Activated CD4-positive, alpha-beta memory T cell treated with anti-CD3 and anti-CD28 coated beads for 36 hours (primary cell): Measurements from ENCODE around the gene MCAM. TPM values are rescaled to one million over a fixed set of nuclear protein-coding genes. Genes with fewer than 3 reads are reported as not detected.

ENCODE experiments used
- CTCF ChIA-PET: fragments of 350-600 bp; sonication (Branson Sonifier 250); formaldehyde crosslinking; loops from one replicate; lab custom pipeline; 2021; ENCODE audit warnings: antibody characterized with exemption, inconsistent platforms; lab: Charles Lee
- POLR2A ChIA-PET: fragments of 350-600 bp; sonication (Branson Sonifier 250); formaldehyde crosslinking; loops from one replicate; lab custom pipeline; 2021; ENCODE audit warnings: antibody characterized with exemption; lab: Charles Lee
- DNase-seq: peaks from one replicate; pipeline ENCODE4 v3.0.0-alpha.2; 2020
- H3K27ac Mint-ChIP-seq: one replicate; pipeline ENCODE4 v1.8.0; 2021; ENCODE audit warnings: mixed read lengths
- H3K27me3 Mint-ChIP-seq: one replicate; pipeline ENCODE4 v1.8.0; 2021; ENCODE audit warnings: mixed read lengths
- H3K36me3 Mint-ChIP-seq: one replicate; pipeline ENCODE4 v1.8.0; 2021; ENCODE audit warnings: mixed read lengths
- H3K4me1 Mint-ChIP-seq: one replicate; pipeline ENCODE4 v1.8.0; 2021; ENCODE audit warnings: low read depth, mixed read lengths
- H3K4me3 Mint-ChIP-seq: one replicate; pipeline ENCODE4 v1.8.0; 2021; ENCODE audit warnings: mild to moderate bottlenecking, mixed read lengths
- H3K9me3 Mint-ChIP-seq: one replicate; pipeline ENCODE4 v1.8.0; 2021; ENCODE audit warnings: mixed read lengths
- intact Hi-C: fragments of 100-400 bp; cut with micrococcal nuclease; formaldehyde crosslinking; loops from one replicate; pipeline ENCODE4 v1.15.1; 2023
- total RNA-seq, 2 experiments: library from RNA; stranded (reverse); gene quantifications; one replicate each; pipeline ENCODE4 v1.2.3, GENCODE V29; 2021

MCAM gene
- total RNA-seq, 2 experiments from 2014 or later = 6.9 to 8.2 TPM

DNA sequence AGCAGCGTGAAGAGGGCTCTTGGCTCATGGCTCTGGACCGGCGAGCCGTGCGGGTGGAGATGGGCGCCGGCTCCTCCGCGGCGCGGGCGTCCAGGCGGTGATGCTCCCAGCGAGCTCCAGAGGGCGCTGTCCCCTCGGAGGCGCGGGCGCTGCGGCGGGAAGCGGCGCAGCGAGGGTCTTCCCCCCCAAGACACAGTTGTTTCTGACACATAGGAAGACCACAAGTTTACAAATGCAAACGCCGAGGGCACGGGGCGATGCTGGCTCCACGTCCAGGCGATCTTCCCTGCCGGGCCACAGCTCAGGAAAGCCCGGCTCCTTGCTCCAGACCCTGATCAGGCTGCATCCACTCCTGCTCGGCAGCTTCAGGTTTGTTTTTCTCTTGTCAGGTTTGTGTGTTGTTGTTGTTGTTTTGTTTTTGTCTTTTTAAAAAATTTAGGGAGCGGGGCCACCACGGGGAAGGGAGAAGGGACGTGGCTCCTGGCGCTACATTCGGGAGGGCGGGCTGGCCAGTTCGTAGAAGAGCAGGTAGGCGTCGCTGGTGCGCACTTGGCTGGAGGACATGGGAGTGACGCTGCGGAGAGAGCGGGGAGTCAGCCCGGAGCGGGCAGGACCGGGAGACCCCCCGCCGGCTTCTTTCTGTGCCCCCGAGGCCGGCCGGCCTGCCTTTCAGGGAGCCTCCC, 39.6 kb upstream of the MCAM start:
- CTCF ChIA-PET = interaction anchor here (0.6 to 5.0 kb wide), 31 partner anchors 8 to 1956 kb away, joined by 3 to 237 read pairs (median 5); partner anchors contain the start of genes C1QTNF5, MFRP, NECTIN1 and RNF26
- H3K4me3 Mint-ChIP-seq = peak overlapping the region; percentile 74
- H3K27ac Mint-ChIP-seq = no peak overlapping the region
- H3K36me3 Mint-ChIP-seq = no peaks in the 10 kb centered on the region
- intact Hi-C loops = loop anchor here (1.0 kb wide), 3 partner anchors 18 to 118 kb away; partner anchors contain the start of gene USP2
- peaks cover 15% of the 10 kb centered on the region for H3K4me1 Mint-ChIP-seq
- POLR2A ChIA-PET = interaction anchor here (0.7 kb wide), 1 partner anchor 11 kb away, joined by 3 read pairs; no protein-coding TSS in a partner anchor
- peak; percentile 83 for DNase-seq
- H3K9me3 Mint-ChIP-seq = no peaks in the 10 kb centered on the region
- H3K27me3 Mint-ChIP-seq = peaks cover 24% of the 10 kb centered on the region

DNA sequence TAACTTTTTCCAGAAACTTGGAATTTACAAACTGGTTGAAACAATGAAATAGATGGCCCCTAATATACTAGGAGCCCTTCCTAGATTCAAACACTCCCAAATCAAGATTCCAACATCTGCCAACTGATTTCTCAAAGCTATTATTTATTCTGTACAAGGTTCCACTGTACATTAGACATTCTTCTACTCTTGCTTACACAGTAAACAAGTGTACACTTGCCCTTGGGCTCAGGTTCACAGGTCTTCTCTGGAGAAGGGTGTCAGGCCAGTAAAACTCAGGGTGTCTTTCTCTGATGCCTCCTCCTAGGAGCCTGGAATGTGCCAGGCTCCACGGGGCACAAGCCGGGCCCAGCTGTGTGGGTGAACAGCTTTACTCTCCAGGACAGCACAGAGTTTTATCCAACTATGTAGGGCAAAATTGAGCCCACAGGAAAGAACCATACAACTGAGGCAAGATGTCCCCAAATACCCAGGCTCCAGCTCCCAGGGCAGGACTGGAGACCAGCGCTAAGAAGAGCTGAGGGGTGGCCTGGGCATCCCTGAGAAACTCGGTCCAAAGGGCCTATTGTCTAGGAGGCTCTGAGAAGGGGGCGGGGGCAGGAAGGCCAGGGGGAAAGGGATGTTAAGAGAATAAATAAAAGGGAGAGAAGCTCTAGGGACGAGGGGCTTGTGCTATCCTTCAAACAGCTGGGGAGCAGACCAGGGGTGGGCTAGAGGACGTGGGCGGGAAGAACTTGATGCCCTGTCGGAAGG, 38.3 kb upstream of the MCAM start:
- no peak overlapping the region for H3K27ac Mint-ChIP-seq
- no peaks in the 10 kb centered on the region for H3K9me3 Mint-ChIP-seq
- H3K4me3 Mint-ChIP-seq = no peak overlapping the region
- ChIA-PET CTCF (interaction anchor here (1.0 to 5.0 kb wide), 22 partner anchors 8 to 374 kb away, joined by 3 to 237 read pairs (median 8); partner anchors contain the start of genes C1QTNF5, MFRP, NECTIN1 and USP2), POLR2A (no interaction called here)
- intact Hi-C loops = no loop called here
- no peaks in the 10 kb centered on the region for H3K36me3 Mint-ChIP-seq
- DNase-seq = no peak
- H3K27me3 Mint-ChIP-seq = peaks cover 28% of the 10 kb centered on the region
- peaks cover 9% of the 10 kb centered on the region for H3K4me1 Mint-ChIP-seq

DNA sequence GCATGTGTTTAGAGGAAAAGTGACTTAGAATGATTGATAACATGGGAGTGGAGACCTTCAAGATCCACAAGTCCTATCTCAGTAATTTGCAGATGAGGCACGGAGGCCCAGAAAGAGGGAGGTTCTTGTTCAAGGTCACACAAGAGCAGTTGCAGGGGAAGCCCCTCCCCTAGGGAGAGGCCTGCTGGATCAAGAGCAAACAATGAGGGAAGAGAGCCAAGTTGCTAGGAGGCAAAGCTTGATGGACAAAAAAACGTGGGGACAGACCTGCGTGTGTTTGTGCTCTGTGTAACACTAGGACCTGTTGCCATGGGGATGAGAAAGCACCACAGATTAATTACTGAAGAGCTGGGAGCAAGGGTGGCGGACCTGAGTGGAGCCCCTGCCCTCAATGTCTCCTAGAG, 35.9 kb upstream of the MCAM start:
- H3K27ac Mint-ChIP-seq = no peak overlapping the region
- H3K4me3 Mint-ChIP-seq = no peak overlapping the region
- POLR2A ChIA-PET = no interaction called here
- intact Hi-C loops = no loop called here
- no peaks in the 10 kb centered on the region for H3K9me3 Mint-ChIP-seq
- peaks cover 7% of the 10 kb centered on the region for H3K4me1 Mint-ChIP-seq
- peaks cover 23% of the 10 kb centered on the region for H3K27me3 Mint-ChIP-seq
- no peaks in the 10 kb centered on the region for H3K36me3 Mint-ChIP-seq
- no peak for DNase-seq
- CTCF ChIA-PET = interaction anchor here (0.7 to 1.7 kb wide), 6 partner anchors 13 to 122 kb away, joined by 3 to 8 read pairs (median 4); no protein-coding TSS in a partner anchor

DNA sequence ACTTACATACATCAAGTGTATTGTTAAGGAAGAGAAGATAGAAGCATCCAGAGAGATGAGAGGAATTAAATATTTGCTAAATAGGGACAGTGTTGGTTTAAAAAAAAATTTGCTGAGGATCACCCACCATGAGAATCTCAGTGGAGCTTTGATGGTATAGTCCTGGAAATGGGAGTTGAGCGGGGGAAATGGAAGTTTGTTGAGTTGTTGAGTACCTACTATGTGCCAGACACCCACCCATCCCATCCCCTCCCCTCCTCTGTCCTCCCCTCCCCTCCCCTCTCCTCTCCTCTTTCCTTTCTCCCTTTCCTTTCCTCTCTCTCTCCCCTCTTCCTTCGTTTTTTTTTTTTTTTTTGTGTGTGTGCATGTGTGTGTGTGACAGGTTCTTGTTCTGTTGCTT, 34.3 kb upstream of the MCAM start:
- H3K27ac Mint-ChIP-seq = no peak overlapping the region
- H3K4me3 Mint-ChIP-seq = no peak overlapping the region
- peaks cover 6% of the 10 kb centered on the region for H3K4me1 Mint-ChIP-seq
- ChIA-PET POLR2A (no interaction called here), CTCF (interaction anchor here (1.4 kb wide), 3 partner anchors 13 to 123 kb away, joined by 4 to 7 read pairs (median 6); no protein-coding TSS in a partner anchor)
- intact Hi-C loops = no loop called here
- H3K36me3 Mint-ChIP-seq = no peaks in the 10 kb centered on the region
- no peaks in the 10 kb centered on the region for H3K9me3 Mint-ChIP-seq
- H3K27me3 Mint-ChIP-seq = peaks cover 18% of the 10 kb centered on the region
- DNase-seq = no peak

DNA sequence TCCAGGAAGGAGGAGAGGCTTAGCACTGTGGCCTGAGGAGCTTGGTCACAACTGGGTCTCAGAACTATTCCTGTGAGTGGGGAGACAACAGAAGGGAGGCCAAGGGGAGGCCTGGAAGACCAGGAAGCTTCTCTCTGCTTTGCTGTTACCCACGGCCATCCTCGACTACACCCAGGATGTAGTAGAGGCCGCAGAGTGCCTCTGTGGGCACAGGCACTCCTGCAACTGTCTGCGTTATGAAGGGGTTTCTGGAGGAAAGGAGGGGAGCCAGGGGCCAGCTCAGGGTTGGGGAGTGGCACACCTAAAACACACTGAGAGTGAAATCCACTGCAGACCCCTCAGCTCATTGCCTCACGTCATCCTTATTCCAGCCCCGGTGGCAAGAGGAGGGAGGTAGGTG, 33.4 kb upstream of the MCAM start:
- Mint-ChIP-seq H3K4me3 (no peak overlapping the region), H3K36me3 (no peaks in the 10 kb centered on the region), H3K27ac (no peak overlapping the region), H3K4me1 (peaks cover 5% of the 10 kb centered on the region), H3K27me3 (peaks cover 18% of the 10 kb centered on the region), H3K9me3 (no peaks in the 10 kb centered on the region)
- intact Hi-C loops = no loop called here
- DNase-seq = no peak
- ChIA-PET POLR2A (no interaction called here), CTCF (interaction anchor here (0.6 to 1.4 kb wide), 5 partner anchors 11 to 124 kb away, joined by 3 to 8 read pairs (median 6); no protein-coding TSS in a partner anchor)

DNA sequence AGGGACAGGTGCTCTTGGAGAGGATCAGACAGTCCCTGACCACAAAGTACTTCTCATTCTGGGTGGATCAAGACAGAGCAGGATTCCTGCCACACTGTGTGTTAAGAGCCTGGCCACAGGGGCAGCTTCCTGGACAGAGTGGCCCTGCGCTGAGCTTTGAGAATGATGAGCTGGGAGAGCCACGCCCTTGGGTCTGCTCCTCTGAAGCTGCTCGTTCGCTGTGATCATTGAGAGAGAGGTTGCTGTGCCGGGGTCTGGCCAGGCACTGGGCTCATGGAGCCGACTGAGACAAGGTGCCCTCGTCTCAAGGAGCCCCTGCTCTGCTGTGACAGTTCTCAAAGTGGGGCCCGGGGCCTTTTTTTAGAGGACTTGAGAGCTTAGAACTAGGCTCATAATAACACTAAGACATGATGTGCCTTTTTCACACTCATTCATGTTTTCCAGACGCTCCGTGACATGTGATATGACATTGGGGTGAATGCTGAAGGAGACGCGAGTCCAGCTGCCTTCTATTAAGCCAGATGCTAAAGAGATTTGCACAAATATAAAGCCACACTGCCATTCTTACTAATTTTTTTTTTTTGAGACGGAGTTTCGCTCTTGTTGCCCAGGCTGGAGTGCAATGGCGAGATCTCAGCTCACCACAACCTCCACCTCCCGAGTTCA, 31.1 kb upstream of the MCAM start:
- CTCF ChIA-PET = interaction anchor here (0.6 to 3.0 kb wide), 7 partner anchors 8 to 143 kb away, joined by 3 to 20 read pairs (median 4); partner anchors contain the start of genes C1QTNF5 and USP2
- Mint-ChIP-seq H3K4me3 (no peak overlapping the region), H3K9me3 (no peaks in the 10 kb centered on the region), H3K36me3 (no peaks in the 10 kb centered on the region), H3K27me3 (peaks cover 15% of the 10 kb centered on the region), H3K27ac (no peak overlapping the region), H3K4me1 (peaks cover 5% of the 10 kb centered on the region)
- intact Hi-C loops = no loop called here
- POLR2A ChIA-PET = no interaction called here
- no peak for DNase-seq

DNA sequence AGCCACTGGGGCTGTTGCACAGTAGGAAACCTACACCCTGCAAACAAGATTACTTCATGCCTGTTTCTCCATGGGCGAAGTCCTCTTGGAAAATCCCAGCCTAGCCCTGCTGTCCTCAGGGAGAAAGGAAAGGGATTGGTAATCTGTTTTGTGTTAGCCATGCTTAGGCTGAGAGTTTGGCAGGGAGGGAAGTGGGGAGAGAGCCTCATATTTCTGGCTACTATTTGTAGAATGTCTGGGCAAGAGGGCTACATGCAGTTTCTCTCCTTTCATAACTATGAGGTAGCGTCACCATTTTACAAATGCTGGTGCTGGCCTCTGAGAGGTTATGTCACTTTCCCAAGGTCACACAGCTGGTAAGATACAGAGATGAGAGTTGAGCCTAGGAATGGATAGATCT, 30.3 kb upstream of the MCAM start:
- POLR2A ChIA-PET = no interaction called here
- H3K27ac Mint-ChIP-seq = no peak overlapping the region
- no peaks in the 10 kb centered on the region for H3K9me3 Mint-ChIP-seq
- no peak for DNase-seq
- no peak overlapping the region for H3K4me3 Mint-ChIP-seq
- peaks cover 5% of the 10 kb centered on the region for H3K4me1 Mint-ChIP-seq
- no peaks in the 10 kb centered on the region for H3K36me3 Mint-ChIP-seq
- H3K27me3 Mint-ChIP-seq = peaks cover 15% of the 10 kb centered on the region
- intact Hi-C loops = no loop called here
- CTCF ChIA-PET = interaction anchor here (1.3 to 3.0 kb wide), 3 partner anchors 9 to 24 kb away, joined by 4 to 20 read pairs (median 17); no protein-coding TSS in a partner anchor

DNA sequence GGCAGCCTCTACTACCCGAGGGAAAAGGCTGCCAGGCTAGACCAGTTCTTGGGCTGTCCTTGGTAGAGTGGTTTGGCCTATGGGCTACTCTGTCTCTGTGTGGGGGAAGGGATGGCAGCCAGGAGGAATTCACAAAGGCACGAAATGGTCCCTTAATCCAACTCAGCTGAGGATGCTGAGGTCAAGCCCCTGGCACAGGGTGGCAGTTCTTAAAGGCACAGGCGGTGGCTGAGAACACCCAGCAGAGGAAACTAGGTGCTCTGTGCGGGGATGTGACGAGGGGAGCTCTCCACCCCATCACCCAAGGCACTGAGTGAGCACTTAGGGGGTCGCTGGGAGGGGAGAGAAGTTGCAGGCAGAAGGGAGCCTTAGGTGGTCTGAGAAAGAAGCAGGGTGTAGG, 29.7 kb upstream of the MCAM start, which contains the start of gene MFRP:
TSS of gene MFRP (minus strand) at position 101 of the 400 bp plus-strand sequence. CDS start 192 bp downstream, outside the sequence.
- DNase-seq = no peak
- Mint-ChIP-seq H3K9me3 (no peaks in the 10 kb centered on the region), H3K36me3 (no peaks in the 10 kb centered on the region), H3K4me3 (no peak within 1 kb of the TSS), H3K4me1 (peaks cover 5% of the 10 kb centered on the region), H3K27ac (no peak within 1 kb of the TSS), H3K27me3 (peaks cover 16% of the 10 kb centered on the region)
- intact Hi-C loops = no loop called here
- POLR2A ChIA-PET = no interaction called here
- CTCF ChIA-PET = interaction anchor here (2.5 to 3.0 kb wide), 2 partner anchors 8 to 10 kb away, joined by 17 to 20 read pairs; no protein-coding TSS in a partner anchor

DNA sequence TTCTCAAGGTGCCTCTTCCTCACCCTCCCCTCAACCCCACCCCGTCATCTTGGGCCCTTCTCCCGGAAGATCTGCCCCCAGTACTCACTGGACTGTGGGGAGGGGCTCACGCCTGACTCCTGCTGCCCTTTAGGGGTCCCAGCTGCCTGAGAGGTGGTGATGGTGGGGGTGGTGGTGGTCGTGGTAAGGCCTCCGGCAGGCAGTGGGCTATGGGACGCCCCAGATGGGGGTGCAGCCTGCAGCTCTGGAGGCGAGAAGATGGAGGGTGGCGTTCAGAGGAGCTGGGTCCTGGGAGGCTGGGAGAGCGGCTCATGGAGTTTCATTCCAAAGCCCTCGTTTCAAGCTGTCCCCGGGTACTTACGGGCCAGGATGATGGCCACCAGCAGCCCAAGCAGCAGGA, 28.8 kb upstream of the MCAM start:
- Mint-ChIP-seq H3K4me1 (peaks cover 5% of the 10 kb centered on the region), H3K4me3 (no peak overlapping the region), H3K27me3 (peaks cover 20% of the 10 kb centered on the region), H3K9me3 (no peaks in the 10 kb centered on the region), H3K36me3 (no peaks in the 10 kb centered on the region), H3K27ac (no peak overlapping the region)
- ChIA-PET CTCF (interaction anchor here (1.1 to 6.5 kb wide), 2 partner anchors 10 to 16 kb away, joined by 3 to 38 read pairs; no protein-coding TSS in a partner anchor), POLR2A (no interaction called here)
- intact Hi-C loops = no loop called here
- DNase-seq = no peak

DNA sequence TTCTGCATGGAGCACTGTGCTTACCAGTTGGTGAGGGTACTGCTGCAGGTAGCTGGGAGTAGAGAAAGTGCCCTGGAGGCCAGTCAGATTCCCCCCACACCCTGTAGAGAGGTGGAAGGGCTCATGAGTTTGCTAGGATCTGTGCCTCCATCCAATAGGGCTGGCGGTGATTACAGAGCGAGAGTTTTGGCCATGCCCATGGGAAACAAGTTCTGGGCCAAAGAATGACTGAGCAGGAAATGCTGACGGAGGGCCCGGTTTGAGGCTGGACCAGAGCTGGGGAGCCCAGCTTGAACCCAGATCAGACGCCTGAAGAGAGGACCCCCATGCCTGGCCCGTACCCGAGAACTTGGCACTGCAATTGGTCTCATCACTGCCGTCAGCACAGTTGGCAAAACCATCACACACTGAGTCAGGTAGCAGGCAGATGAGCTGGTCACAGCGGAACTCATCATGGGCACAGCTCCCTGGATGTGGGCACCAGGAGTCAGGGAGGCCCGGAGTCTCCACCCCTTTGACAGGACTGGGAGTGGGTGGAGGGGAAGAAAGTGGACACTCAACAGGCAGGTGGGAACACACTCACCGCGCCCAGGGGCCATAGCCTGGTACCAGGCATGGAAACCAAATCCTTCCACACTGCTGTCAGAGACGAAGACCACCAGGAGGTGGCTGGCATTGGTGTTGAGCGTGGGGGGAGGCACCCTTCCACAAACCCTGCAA, 27.5 kb upstream of the MCAM start:
- intact Hi-C loops = no loop called here
- ChIA-PET POLR2A (interaction anchor here (0.6 kb wide), 1 partner anchor 325 kb away, joined by 3 read pairs; no protein-coding TSS in a partner anchor), CTCF (interaction anchor here (1.1 to 6.5 kb wide), 3 partner anchors 11 to 131 kb away, joined by 3 to 38 read pairs (median 3); no protein-coding TSS in a partner anchor)
- H3K9me3 Mint-ChIP-seq = no peaks in the 10 kb centered on the region
- H3K27ac Mint-ChIP-seq = no peak overlapping the region
- no peak for DNase-seq
- no peak overlapping the region for H3K4me3 Mint-ChIP-seq
- H3K36me3 Mint-ChIP-seq = no peaks in the 10 kb centered on the region
- peaks cover 21% of the 10 kb centered on the region for H3K27me3 Mint-ChIP-seq
- peaks cover under 1% of the 10 kb centered on the region for H3K4me1 Mint-ChIP-seq

DNA sequence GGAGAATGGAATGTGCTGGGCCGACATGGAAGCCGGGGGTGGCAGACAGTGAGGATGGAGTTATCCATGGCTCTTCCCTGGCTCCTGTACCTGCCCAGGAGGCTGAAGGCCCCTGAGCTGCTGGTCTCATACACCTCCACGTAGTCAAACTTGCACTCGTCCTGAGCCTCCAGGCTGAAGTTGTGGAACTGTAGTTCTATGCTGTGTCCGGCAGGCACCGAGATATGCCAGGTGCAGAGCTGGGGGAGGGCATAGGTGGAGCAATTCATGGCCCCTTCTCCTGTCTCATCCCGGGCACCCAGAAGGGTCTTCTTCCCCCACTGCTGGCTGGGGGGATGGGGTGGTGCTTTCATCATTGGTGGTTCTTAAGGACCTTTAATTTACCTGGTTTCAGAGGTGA, 26.8 kb upstream of the MCAM start:
- ChIA-PET POLR2A (interaction anchor here (0.5 kb wide), 1 partner anchor 77 kb away, joined by 5 read pairs; no protein-coding TSS in a partner anchor), CTCF (interaction anchor here (0.8 to 6.5 kb wide), 3 partner anchors 12 to 131 kb away, joined by 3 to 38 read pairs (median 3); no protein-coding TSS in a partner anchor)
- no peak overlapping the region for H3K4me3 Mint-ChIP-seq
- H3K27me3 Mint-ChIP-seq = peaks cover 28% of the 10 kb centered on the region
- no peak for DNase-seq
- peaks cover under 1% of the 10 kb centered on the region for H3K36me3 Mint-ChIP-seq
- H3K27ac Mint-ChIP-seq = no peak overlapping the region
- intact Hi-C loops = no loop called here
- H3K4me1 Mint-ChIP-seq = peaks cover 4% of the 10 kb centered on the region
- H3K9me3 Mint-ChIP-seq = no peaks in the 10 kb centered on the region
